SH-SY5Y (cell line): ENCODE measurements around the gene SLC22A1.

ENCODE experiments used
- GATA2 ChIP-seq: IDR thresholded peaks from 2 replicates; pipeline ENCODE4 v1.6.1; 2011; ENCODE audit warnings: mild to moderate bottlenecking, low read depth, low read length
- GATA3 ChIP-seq: IDR thresholded peaks from 2 replicates; pipeline ENCODE4 v1.6.1; 2011; ENCODE audit warnings: low read depth, mild to moderate bottlenecking, low read length, moderate library complexity

DNA sequence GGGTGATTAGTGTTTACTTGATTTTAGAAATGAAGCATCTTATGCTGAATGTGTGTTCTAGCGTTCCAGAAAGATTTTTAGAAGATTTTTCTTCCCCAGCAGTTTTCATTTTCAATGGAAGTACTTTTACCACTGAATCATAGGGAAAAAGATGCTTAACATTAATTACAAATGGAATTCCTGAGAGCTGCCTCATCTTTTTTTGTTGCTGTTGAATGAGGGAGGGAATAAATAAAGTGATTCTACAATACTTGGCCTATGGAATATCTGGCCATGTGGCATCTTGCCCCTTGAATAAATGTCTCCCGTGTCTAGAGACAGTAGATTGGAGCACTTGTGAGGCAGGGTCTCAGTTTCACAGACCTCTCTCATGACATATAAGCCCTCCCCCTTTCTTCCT lies 44.1 kb upstream of the SLC22A1 start:
- TF ChIP-seq GATA2 (no peak), GATA3 (no peak)
